Activated CD4-positive, alpha-beta memory T cell treated with anti-CD3 and anti-CD28 coated beads for 36 hours (primary cell): ENCODE results near the gene PLA2R1. TPM values are rescaled to one million over a fixed set of nuclear protein-coding genes. Genes with fewer than 3 reads are reported as not detected.

Experiments used
- CTCF ChIA-PET: fragments of 350-600 bp; sonication (Branson Sonifier 250); formaldehyde crosslinking; loops from one replicate; lab custom pipeline; 2021; ENCODE audit warnings: antibody characterized with exemption, inconsistent platforms; lab: Charles Lee
- POLR2A ChIA-PET: fragments of 350-600 bp; sonication (Branson Sonifier 250); formaldehyde crosslinking; loops from one replicate; lab custom pipeline; 2021; ENCODE audit warnings: antibody characterized with exemption; lab: Charles Lee
- DNase-seq: peaks from one replicate; pipeline ENCODE4 v3.0.0-alpha.2; 2020
- H3K27ac Mint-ChIP-seq: one replicate; pipeline ENCODE4 v1.8.0; 2021; ENCODE audit warnings: mixed read lengths
- H3K27me3 Mint-ChIP-seq: one replicate; pipeline ENCODE4 v1.8.0; 2021; ENCODE audit warnings: mixed read lengths
- H3K36me3 Mint-ChIP-seq: one replicate; pipeline ENCODE4 v1.8.0; 2021; ENCODE audit warnings: mixed read lengths
- H3K4me1 Mint-ChIP-seq: one replicate; pipeline ENCODE4 v1.8.0; 2021; ENCODE audit warnings: low read depth, mixed read lengths
- H3K4me3 Mint-ChIP-seq: one replicate; pipeline ENCODE4 v1.8.0; 2021; ENCODE audit warnings: mild to moderate bottlenecking, mixed read lengths
- H3K9me3 Mint-ChIP-seq: one replicate; pipeline ENCODE4 v1.8.0; 2021; ENCODE audit warnings: mixed read lengths
- intact Hi-C: fragments of 100-400 bp; cut with micrococcal nuclease; formaldehyde crosslinking; loops from one replicate; pipeline ENCODE4 v1.15.1; 2023
- total RNA-seq, 2 experiments: library from RNA; stranded (reverse); gene quantifications; one replicate each; pipeline ENCODE4 v1.2.3, GENCODE V29; 2021

Gene PLA2R1
- total RNA-seq, 2 experiments from 2014 or later: not detected

DNA sequence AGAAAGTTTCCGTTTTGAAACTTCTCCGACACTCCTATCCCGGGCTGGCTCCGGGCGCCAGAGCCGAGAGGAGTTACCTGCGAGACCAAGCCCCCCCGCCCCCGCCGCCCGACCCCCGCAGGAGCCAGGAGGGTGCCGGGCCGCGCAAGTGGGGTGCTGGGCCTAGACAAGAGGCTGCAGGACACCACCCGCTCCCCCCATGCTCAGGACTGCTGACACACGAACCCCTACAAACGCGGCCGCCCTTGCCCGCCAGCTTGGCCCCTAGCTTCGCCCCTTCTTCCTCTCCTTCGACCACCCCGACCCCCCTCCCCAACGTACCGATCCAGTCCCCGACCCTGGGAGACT lies 497 bp downstream of the PLA2R1 start:
- no peaks in the 10 kb centered on the region for H3K36me3 Mint-ChIP-seq
- ChIA-PET CTCF (no interaction called here), POLR2A (no interaction called here)
- H3K4me1 Mint-ChIP-seq: peaks cover 8% of the 10 kb centered on the region
- peak overlapping the region; percentile 18 for H3K4me3 Mint-ChIP-seq
- intact Hi-C loops: no loop called here
- no peak for DNase-seq
- no peaks in the 10 kb centered on the region for H3K9me3 Mint-ChIP-seq
- H3K27ac Mint-ChIP-seq: no peak overlapping the region
- H3K27me3 Mint-ChIP-seq: peaks cover 61% of the 10 kb centered on the region

DNA sequence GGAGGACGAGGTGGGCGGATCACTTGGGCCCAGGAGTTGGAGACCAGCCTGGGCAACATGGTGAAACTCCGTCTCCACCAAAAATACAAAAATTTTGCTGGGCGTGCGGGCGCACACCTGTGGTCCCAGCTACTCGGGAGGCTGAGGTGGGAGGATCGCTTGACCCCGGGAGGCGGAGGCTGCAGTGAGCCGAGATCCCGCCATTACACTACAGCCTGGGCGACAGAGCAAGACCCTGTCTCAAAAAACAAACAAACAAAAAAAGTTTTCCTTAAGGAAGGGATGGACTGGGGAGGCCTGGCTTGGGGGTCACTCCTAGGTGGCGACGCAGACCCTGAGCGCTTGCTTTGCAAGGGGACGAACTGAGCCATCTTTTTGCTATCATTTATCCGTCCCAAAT lies 882 bp downstream of the PLA2R1 start:
- H3K9me3 Mint-ChIP-seq: no peaks in the 10 kb centered on the region
- peaks cover 61% of the 10 kb centered on the region for H3K27me3 Mint-ChIP-seq
- peaks cover 8% of the 10 kb centered on the region for H3K4me1 Mint-ChIP-seq
- H3K36me3 Mint-ChIP-seq: no peaks in the 10 kb centered on the region
- no peak overlapping the region for H3K4me3 Mint-ChIP-seq
- ChIA-PET POLR2A (no interaction called here), CTCF (no interaction called here)
- no peak for DNase-seq
- no peak overlapping the region for H3K27ac Mint-ChIP-seq
- intact Hi-C loops: no loop called here

DNA sequence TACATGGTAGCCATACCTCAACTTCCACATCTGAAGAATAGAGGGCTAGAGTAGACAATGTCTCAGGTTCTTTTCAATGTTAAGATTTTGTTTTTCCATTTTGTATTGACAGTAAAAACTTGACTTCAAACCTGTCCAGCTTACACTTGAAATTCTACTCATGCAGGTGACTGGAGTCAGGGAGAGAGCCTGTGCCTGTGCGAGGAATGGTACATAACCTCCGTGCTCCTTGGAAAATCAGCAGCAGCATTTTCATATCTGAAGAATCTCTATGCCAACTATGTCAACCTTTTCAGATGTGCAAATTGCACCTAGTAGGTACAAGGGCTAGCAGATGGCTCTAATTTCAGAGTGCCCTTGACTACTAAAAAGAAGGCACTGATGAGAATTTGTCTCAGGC lies 2.1 kb downstream of the PLA2R1 start:
- ChIA-PET CTCF (no interaction called here), POLR2A (no interaction called here)
- Mint-ChIP-seq H3K27me3 (peaks cover 55% of the 10 kb centered on the region), H3K4me3 (no peak overlapping the region), H3K27ac (no peak overlapping the region), H3K36me3 (no peaks in the 10 kb centered on the region), H3K9me3 (no peaks in the 10 kb centered on the region), H3K4me1 (peaks cover 8% of the 10 kb centered on the region)
- no peak for DNase-seq
- intact Hi-C loops: no loop called here

DNA sequence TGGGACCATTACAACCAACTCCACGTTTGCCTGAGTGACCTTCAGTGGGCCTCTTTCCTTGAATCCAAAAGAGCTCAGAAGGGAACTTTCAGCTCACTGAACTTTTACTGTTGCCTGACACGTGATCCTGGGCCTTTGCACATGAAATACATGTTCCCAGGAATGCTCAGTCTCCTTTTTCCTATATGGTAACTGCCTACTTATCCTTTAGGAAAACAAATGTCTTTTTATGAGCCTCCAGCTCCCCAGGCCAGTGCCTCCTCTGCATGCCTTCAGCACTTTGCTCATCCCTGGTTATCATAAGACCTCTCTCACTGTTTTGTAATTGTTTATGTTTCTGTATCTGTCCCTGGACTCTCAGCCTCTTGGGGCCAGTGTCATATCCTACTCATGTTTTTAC lies 5.1 kb downstream of the PLA2R1 start:
- peaks cover 4% of the 10 kb centered on the region for H3K4me1 Mint-ChIP-seq
- ChIA-PET POLR2A (no interaction called here), CTCF (no interaction called here)
- no peaks in the 10 kb centered on the region for H3K9me3 Mint-ChIP-seq
- H3K27me3 Mint-ChIP-seq: peaks cover 43% of the 10 kb centered on the region
- H3K27ac Mint-ChIP-seq: no peak overlapping the region
- no peak overlapping the region for H3K4me3 Mint-ChIP-seq
- DNase-seq: no peak
- H3K36me3 Mint-ChIP-seq: no peaks in the 10 kb centered on the region
- intact Hi-C loops: no loop called here

DNA sequence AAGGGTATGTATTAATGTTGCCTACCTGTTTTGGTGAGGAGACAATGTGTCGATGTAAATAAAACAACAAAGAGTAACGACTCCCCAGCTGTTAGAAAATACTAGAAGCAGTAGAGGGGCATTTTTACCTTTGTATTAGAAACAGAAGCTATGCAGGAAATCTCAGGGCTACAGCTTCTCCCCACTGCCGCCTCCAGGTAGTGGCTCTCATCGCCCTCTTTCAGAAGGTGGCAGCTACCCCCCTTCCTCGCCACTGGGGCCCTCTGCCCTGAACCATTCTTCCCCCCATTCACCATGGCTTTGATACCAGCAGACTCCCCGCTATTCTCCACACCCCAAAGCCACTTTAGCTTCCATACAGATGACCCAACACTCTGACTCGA lies 6.7 kb downstream of the PLA2R1 start:
- ChIA-PET CTCF (no interaction called here), POLR2A (no interaction called here)
- no peak overlapping the region for H3K27ac Mint-ChIP-seq
- DNase-seq: no peak
- H3K4me1 Mint-ChIP-seq: peaks cover 3% of the 10 kb centered on the region
- H3K27me3 Mint-ChIP-seq: peaks cover 44% of the 10 kb centered on the region
- no peak overlapping the region for H3K4me3 Mint-ChIP-seq
- H3K36me3 Mint-ChIP-seq: no peaks in the 10 kb centered on the region
- H3K9me3 Mint-ChIP-seq: no peaks in the 10 kb centered on the region
- intact Hi-C loops: no loop called here

DNA sequence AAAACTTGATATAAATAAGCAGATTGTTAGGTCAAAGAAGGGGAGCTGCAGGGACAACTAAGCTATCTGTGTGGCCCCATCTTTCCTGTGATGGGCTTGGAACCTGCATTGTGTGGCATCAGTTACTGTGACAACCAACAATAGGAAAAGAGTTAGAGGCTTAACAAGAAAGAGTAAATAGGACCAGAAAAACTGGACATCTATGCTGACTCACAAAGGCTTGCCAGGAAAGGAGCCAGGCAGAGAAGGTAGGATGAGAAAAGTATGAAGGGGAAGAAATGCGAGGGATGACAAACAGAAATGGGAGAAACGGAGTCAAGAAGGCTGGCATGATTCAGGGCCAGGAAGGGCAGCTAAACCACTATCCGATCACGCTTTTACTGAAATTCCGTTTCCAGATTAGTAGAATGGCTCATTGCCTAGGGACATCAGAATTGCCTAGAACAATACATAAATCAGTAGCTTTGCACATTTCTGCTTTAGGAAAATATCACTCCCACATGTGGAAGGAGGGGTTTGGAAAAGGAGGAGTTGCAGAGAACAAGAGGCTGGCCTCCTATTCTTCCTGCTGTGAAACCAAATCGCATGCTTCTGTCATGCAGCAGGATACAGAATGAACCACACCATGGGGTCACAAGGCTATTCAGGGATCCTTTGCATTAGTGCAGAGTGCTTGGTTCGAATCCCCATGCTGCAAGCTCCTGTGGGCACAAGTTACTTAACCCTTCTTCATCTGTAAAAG lies 7.3 kb downstream of the PLA2R1 start:
- no peaks in the 10 kb centered on the region for H3K36me3 Mint-ChIP-seq
- H3K27me3 Mint-ChIP-seq: peaks cover 41% of the 10 kb centered on the region
- POLR2A ChIA-PET: no interaction called here
- no peaks in the 10 kb centered on the region for H3K9me3 Mint-ChIP-seq
- H3K4me3 Mint-ChIP-seq: no peak overlapping the region
- CTCF ChIA-PET: no interaction called here
- H3K4me1 Mint-ChIP-seq: peaks cover 3% of the 10 kb centered on the region
- intact Hi-C loops: no loop called here
- no peak for DNase-seq
- no peak overlapping the region for H3K27ac Mint-ChIP-seq

DNA sequence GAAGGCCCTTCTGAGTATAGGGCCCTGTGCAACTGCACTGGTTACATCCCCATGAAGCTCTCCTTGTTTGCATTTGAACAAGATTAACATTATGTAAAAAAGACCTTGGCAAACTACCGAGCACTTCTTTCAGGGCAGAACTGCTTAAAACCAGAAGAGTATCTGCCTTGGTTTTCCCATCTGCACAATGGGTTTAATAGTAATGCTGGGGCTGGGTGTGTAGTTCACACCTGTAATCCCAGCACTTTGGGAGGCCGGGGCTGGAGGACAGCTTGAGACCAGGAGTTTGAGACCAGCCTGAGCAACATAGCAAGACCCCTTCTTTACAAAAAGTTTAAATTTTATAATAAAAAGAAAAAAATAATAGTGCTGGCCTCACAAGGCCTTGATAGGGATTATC lies 8.5 kb downstream of the PLA2R1 start:
- ChIA-PET POLR2A (no interaction called here), CTCF (no interaction called here)
- H3K4me3 Mint-ChIP-seq: no peak overlapping the region
- DNase-seq: no peak
- no peaks in the 10 kb centered on the region for H3K9me3 Mint-ChIP-seq
- intact Hi-C loops: no loop called here
- peaks cover 3% of the 10 kb centered on the region for H3K4me1 Mint-ChIP-seq
- H3K36me3 Mint-ChIP-seq: no peaks in the 10 kb centered on the region
- H3K27ac Mint-ChIP-seq: no peak overlapping the region
- H3K27me3 Mint-ChIP-seq: peaks cover 33% of the 10 kb centered on the region

DNA sequence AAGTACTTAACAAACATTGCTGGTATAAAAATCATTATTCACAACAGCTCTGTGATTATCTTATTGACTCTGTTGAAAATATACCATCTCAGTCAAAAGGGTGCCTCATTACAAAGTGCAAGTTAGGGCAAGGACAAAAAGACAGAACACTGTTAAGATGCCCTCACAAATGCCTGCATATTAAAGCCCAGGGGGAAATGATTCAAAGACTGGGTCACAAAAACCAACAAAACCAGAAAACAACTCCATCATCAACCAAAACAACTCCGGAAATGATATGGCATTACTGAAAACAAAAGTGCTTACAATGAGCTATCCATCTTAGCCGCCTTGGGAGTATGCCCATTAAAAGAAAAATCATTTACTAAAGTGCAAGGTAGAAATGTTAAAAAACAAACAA lies 9.9 kb downstream of the PLA2R1 start:
- Mint-ChIP-seq H3K36me3 (no peaks in the 10 kb centered on the region), H3K27me3 (peaks cover 23% of the 10 kb centered on the region), H3K4me1 (peaks cover 3% of the 10 kb centered on the region), H3K9me3 (no peaks in the 10 kb centered on the region), H3K4me3 (no peak overlapping the region), H3K27ac (no peak overlapping the region)
- ChIA-PET POLR2A (no interaction called here), CTCF (no interaction called here)
- no peak for DNase-seq
- intact Hi-C loops: no loop called here

DNA sequence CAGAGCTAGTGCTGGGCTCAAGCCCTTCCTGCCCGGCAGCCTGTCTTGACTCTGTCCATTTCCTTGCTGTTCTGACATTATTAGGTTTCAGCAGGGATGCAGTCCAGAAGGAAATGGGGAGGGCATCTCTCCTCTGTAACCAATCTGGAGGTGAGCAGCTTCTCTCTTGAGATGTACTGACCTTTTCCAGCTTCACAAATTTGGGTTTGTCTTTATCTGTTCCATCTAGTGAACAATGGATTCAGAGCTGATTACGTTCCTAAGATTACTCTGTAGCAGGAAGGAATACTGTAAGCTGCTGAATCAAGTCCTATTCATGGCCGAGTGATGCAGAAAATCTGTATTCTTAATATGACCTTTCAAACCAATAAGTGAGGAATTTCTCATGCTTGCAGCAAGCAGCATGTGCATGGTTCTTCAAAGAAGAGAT lies 11.0 kb downstream of the PLA2R1 start:
- peaks cover 21% of the 10 kb centered on the region for H3K27me3 Mint-ChIP-seq
- H3K4me3 Mint-ChIP-seq: no peak overlapping the region
- no peak for DNase-seq
- no peaks in the 10 kb centered on the region for H3K9me3 Mint-ChIP-seq
- CTCF ChIA-PET: no interaction called here
- POLR2A ChIA-PET: no interaction called here
- no peaks in the 10 kb centered on the region for H3K36me3 Mint-ChIP-seq
- H3K4me1 Mint-ChIP-seq: peaks cover 3% of the 10 kb centered on the region
- intact Hi-C loops: no loop called here
- H3K27ac Mint-ChIP-seq: no peak overlapping the region

DNA sequence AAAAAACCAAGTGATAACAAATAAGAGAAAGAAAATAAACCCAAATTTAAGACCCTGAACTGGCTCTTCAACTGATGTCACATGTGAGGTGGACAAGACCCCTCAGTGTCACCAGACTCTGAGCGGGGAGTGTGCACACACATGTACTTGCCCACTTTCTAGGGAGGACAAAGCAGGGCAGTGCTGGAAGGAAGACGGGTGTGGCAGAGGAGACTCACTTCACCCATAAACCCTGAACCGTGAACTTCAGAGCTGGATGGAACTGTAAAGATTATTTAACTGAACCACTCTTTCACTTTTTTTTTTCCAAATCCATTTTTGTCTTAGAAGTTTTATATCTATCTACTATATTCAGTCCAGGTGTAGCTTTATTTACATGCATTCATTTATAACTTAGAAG lies 12.3 kb downstream of the PLA2R1 start:
- POLR2A ChIA-PET: no interaction called here

DNA sequence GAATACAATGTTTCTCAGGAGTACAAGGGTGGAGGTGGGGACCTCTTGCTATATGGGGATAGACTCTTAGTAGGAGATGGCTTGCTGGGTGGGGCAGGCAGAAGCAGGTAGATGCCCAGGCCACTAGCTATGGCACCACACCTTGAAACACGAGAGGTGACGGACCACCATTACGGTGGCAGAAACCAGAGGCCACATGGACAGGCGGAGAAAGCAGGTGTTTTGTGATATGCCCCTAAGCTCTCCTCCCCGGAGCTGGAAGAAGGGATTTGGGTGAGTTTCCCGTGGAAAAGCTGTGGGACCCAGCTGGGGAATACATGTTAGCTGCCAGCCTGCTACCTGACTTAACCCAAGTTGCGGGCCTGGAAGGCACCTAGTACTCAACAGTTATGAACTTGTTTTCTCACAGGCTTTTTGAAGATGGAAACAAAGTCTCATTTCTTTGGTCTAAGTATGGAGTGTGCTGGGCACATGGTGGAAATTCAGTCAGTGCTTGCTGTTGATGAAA lies 16.7 kb downstream of the PLA2R1 start:
- Mint-ChIP-seq H3K27me3 (peaks cover 10% of the 10 kb centered on the region), H3K27ac (no peak overlapping the region), H3K4me1 (peaks cover 15% of the 10 kb centered on the region), H3K4me3 (no peak overlapping the region), H3K36me3 (no peaks in the 10 kb centered on the region), H3K9me3 (no peaks in the 10 kb centered on the region)
- CTCF ChIA-PET: no interaction called here
- intact Hi-C loops: no loop called here
- DNase-seq: no peak
- POLR2A ChIA-PET: no interaction called here

More for the DNA sequence above, 12.3 kb downstream of the PLA2R1 start:
- intact Hi-C loops: no loop called here
- no peak for DNase-seq
- Mint-ChIP-seq H3K27me3 (peaks cover 21% of the 10 kb centered on the region), H3K27ac (no peak overlapping the region), H3K4me3 (no peak overlapping the region), H3K4me1 (peaks cover 3% of the 10 kb centered on the region), H3K9me3 (no peaks in the 10 kb centered on the region), H3K36me3 (no peaks in the 10 kb centered on the region)
- CTCF ChIA-PET: no interaction called here

DNA sequence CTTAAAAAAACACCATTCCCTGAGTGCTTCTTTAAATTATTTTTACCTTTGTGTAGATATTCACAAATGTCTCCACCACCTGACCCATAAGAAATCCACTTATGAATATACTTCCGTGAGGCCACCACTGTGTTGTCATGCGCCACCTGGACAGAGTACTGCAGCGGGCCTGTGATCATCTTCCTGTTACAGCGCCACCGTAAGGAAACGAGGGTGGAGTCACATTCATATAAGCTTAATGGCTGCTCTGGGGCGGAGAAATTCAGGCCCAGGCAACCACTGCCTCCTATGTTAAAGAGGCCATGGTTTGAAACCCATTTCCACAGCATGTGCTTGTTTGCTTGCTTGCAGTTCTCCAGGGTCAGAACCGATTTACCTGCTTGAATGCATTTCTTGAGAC lies 17.7 kb downstream of the PLA2R1 start:
- ChIA-PET CTCF (no interaction called here), POLR2A (no interaction called here)
- intact Hi-C loops: loop anchor here (5.0 kb wide), 2 partner anchors 142 to 167 kb away; partner anchors contain the start of gene LY75
- no peaks in the 10 kb centered on the region for H3K36me3 Mint-ChIP-seq
- H3K4me3 Mint-ChIP-seq: no peak overlapping the region
- H3K9me3 Mint-ChIP-seq: no peaks in the 10 kb centered on the region
- no peak for DNase-seq
- H3K27me3 Mint-ChIP-seq: peaks cover 6% of the 10 kb centered on the region
- no peak overlapping the region for H3K27ac Mint-ChIP-seq
- peaks cover 15% of the 10 kb centered on the region for H3K4me1 Mint-ChIP-seq

DNA sequence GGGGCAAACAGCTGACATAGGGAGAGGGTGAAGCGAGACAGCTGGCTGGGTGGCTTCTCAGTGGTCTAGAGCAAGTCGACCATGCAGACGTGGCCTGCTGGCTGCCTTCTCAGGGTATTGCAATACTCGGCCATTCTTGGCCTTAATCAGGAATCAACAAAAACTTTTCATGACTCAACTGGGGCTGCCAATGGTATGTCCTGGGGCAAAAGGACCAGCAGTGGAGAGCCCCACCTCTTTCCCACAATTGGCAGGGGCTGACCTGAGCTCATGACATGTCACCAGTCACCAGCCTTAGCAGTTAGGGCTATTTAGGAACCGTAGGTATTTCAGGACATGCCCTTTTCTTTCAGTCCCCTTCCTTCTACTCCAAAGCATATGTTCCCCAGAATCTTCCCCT lies 19.1 kb downstream of the PLA2R1 start:
- no peaks in the 10 kb centered on the region for H3K9me3 Mint-ChIP-seq
- no peak overlapping the region for H3K4me3 Mint-ChIP-seq
- intact Hi-C loops: loop anchor here (5.0 kb wide), 2 partner anchors 141 to 166 kb away; partner anchors contain the start of gene LY75
- CTCF ChIA-PET: no interaction called here
- peaks cover 10% of the 10 kb centered on the region for H3K27me3 Mint-ChIP-seq
- no peaks in the 10 kb centered on the region for H3K36me3 Mint-ChIP-seq
- H3K27ac Mint-ChIP-seq: no peak overlapping the region
- H3K4me1 Mint-ChIP-seq: peaks cover 15% of the 10 kb centered on the region
- no peak for DNase-seq
- POLR2A ChIA-PET: no interaction called here
